GM12874 (cell line): ENCODE results near the gene GIMAP6.

Experiments
- TF ChIP-seq, protein P1 (sequence below): IDR thresholded peaks from 2 replicates; pipeline ENCODE4 v1.5.1; 2011; ENCODE audit warnings: low read depth, mild to moderate bottlenecking, control low read depth, low read length, moderate library complexity; ENCODE audit not compliant: insufficient read depth

The GIMAP6 gene

GRCh38 chr7:150631866-150632864 is at the start of gene GIMAP6:
Gene GIMAP6, minus strand, starts transcription at chr7:150632385. Its CDS starts 2,243 bp downstream, at chr7:150630142.
- TF ChIP-seq, protein P1, sequence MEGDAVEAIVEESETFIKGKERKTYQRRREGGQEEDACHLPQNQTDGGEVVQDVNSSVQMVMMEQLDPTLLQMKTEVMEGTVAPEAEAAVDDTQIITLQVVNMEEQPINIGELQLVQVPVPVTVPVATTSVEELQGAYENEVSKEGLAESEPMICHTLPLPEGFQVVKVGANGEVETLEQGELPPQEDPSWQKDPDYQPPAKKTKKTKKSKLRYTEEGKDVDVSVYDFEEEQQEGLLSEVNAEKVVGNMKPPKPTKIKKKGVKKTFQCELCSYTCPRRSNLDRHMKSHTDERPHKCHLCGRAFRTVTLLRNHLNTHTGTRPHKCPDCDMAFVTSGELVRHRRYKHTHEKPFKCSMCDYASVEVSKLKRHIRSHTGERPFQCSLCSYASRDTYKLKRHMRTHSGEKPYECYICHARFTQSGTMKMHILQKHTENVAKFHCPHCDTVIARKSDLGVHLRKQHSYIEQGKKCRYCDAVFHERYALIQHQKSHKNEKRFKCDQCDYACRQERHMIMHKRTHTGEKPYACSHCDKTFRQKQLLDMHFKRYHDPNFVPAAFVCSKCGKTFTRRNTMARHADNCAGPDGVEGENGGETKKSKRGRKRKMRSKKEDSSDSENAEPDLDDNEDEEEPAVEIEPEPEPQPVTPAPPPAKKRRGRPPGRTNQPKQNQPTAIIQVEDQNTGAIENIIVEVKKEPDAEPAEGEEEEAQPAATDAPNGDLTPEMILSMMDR, result no peak

DNA sequence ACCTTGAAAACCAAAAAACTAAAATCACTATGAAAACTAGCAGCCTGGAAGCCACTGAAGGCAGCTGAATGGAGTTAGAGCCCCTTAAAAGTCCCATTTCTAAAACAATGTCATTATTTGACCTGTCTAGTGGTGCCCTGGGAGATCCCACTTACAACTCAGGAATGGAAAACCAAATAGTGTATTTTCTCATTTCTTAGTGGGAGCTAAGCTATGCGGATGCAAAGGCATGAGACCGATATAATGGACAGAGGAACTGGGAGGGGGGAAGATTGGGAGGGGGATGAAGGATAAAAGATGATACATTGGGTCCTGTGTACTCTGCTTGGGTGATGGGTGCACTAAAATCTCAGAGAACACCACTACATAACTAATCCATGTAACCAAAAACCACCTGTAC is 43.5 kb upstream of the GIMAP6 start:
- TF ChIP-seq, protein P1, result no peak

DNA sequence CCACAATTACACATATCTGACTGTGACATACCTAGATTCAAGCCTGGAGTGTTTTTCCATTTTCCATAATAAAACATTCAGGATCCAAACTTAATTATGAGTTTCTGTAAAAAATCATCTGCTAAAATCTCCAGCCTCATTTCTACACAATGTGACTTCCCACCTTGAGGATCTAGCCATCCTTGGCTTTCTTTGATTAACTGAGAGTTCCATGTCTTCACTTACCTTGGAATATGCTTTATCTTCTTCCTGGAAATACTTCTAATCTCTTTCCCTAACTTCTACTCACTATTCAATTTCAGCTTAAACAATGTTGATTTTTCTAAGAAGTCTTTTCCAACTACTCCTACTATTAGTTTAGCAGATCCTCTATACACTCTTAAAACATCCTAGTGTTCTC is 36.8 kb upstream of the GIMAP6 start:
- TF ChIP-seq, protein P1, result no peak

- TF ChIP-seq, protein P1, result no peak
These were observed 36.3 kb upstream of the GIMAP6 start for GRCh38 chr7:150668472-150668911.

DNA sequence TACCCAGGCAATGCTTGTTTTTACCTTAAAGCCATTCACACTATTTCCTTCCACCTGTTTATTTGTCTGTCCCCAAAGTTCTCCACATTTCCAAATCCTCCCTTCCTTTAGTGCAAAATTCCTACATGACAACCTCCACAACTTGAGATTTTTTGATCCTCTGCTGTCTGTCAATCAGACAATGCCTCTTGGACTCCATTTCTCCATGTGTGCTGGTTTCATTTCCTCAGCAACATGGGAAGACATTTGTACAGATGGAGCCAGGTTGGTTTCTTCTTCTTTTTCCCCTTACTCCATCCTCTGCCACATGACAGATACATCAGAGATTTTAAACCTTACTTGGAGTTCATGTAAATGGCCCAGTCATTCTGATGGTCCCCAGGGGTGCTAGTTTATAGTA is 34.2 kb upstream of the GIMAP6 start:
- TF ChIP-seq, protein P1, result no peak

DNA sequence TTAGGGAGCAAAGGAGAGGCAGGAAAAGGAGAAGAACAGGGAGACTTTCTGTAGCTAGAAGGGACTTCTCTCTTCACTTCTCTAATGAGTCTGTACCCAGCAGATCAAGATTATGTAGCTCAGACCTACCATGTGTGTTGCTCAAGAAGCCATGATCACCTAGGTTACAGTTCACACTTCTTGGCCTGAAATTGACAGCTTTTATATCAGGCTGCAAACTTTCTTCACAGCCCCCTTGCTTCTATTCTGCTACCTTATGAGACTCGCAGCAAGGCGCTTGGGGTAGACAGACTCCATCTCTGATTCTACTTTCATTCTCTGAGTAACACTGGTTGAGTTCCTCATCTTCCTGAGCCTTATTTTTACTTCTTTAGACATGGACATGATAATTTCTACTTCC is 33.7 kb upstream of the GIMAP6 start:
- TF ChIP-seq, protein P1, result no peak

GRCh38 chr7:150665089-150665748 is 33.0 kb upstream of the GIMAP6 start:
- TF ChIP-seq, protein P1, result no peak
